Activated naive CD8-positive, alpha-beta T cell treated with anti-CD3 and anti-CD28 coated beads, Interleukin-2, amount 10 ng/mL, durations not matched to agents 7 days and 5 days (primary cell): Measurements from ENCODE around the gene ESYT2. TPM values are rescaled to one million over a fixed set of nuclear protein-coding genes. Genes with fewer than 3 reads are reported as not detected.
A peak's percentile ranks its signal among the peaks of the same experiment; 100 is the strongest.
"Not testable (repeated sequence)": the region's sequence is repeated elsewhere in the genome, so short reads cannot be mapped to it uniquely, and the experiment has no call there.

Experiments
- ATAC-seq: fragments of 150-1000 bp; cut with Tn5 transposase; one replicate; pipeline ENCODE4 v1.10.0; 2021; ENCODE audit warnings: low read depth, moderate library complexity
- POLR2A ChIA-PET: fragments of 350-600 bp; sonication (Branson Sonifier 250); formaldehyde crosslinking; loops from one replicate; lab custom pipeline; 2021; ENCODE audit warnings: antibody characterized with exemption; lab: Charles Lee
- DNase-seq: peaks from one replicate; pipeline ENCODE4 v3.0.0; 2021
- H3K27ac Mint-ChIP-seq: one replicate; pipeline ENCODE4 v1.8.0; 2022; ENCODE audit warnings: mild to moderate bottlenecking, mixed read lengths
- H3K27me3 Mint-ChIP-seq: one replicate; pipeline ENCODE4 v1.8.0; 2022; ENCODE audit warnings: mild to moderate bottlenecking, moderate library complexity, mixed read lengths
- H3K36me3 Mint-ChIP-seq: one replicate; pipeline ENCODE4 v1.8.0; 2021; ENCODE audit warnings: mild to moderate bottlenecking, mixed read lengths
- H3K4me1 Mint-ChIP-seq: one replicate; pipeline ENCODE4 v1.8.0; 2021; ENCODE audit warnings: mixed read lengths
- H3K4me3 Mint-ChIP-seq: one replicate; pipeline ENCODE4 v1.8.0; 2022; ENCODE audit warnings: mild to moderate bottlenecking, moderate library complexity, mixed read lengths
- H3K9me3 Mint-ChIP-seq: one replicate; pipeline ENCODE4 v1.8.0; 2021; ENCODE audit warnings: mixed read lengths
- total RNA-seq, 2 experiments: library from RNA; stranded (reverse); gene quantifications; one replicate each; pipeline ENCODE4 v1.2.3, GENCODE V29; 2021

ESYT2 gene
- total RNA-seq, 2 experiments from 2014 or later, result 93.9 to 94.2 TPM

GRCh38 chr7:158703679-158704523 lies 125.4 kb downstream of the ESYT2 start:
- H3K27me3 Mint-ChIP-seq, H3K9me3 Mint-ChIP-seq, ATAC-seq, DNase-seq: not testable (repeated sequence)
- POLR2A ChIA-PET, result interaction anchor here (0.6 to 2.0 kb wide), 18 partner anchors 8 to 273 kb away, joined by 3 to 12 read pairs (median 5); partner anchors contain the start of genes DYNC2I1 and ESYT2
- peaks cover 41% of the 10 kb centered on the region for H3K36me3 Mint-ChIP-seq
- peaks cover 45% of the 10 kb centered on the region for H3K4me1 Mint-ChIP-seq
- H3K4me3 Mint-ChIP-seq, result peak overlapping the region; percentile 95
- peak overlapping the region; percentile 91 for H3K27ac Mint-ChIP-seq

DNA sequence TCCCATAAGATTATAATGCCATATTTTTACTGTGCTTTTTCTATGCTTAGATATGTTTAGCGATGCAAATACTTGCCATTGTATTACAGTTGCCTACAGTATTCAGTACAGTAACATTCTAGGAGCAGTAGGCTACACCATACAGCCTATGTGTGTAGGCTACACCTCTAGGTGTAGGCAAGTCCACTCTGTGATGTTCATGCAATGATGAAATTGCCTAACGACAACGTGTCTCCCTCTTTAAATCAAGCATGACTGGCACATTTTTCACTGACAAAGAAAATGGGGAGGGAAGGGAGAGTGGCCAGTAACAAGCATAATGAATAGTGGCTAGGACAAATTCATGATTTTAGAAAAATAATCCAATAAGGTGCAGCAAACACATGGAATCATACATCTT lies 126.4 kb downstream of the ESYT2 start:
- Mint-ChIP-seq H3K27me3 (no peaks in the 10 kb centered on the region), H3K27ac (peak overlapping the region; percentile 46), H3K9me3 (peaks cover 4% of the 10 kb centered on the region), H3K4me1 (peaks cover 50% of the 10 kb centered on the region), H3K4me3 (peak overlapping the region; percentile 95), H3K36me3 (peaks cover 46% of the 10 kb centered on the region)
- no peak for ATAC-seq
- POLR2A ChIA-PET, result no interaction called here
- DNase-seq, result no peak

GRCh38 chr7:158702196-158702595 lies 127.1 kb downstream of the ESYT2 start:
- Mint-ChIP-seq H3K27ac (no peak overlapping the region), H3K4me1 (peaks cover 53% of the 10 kb centered on the region), H3K9me3 (no peaks in the 10 kb centered on the region), H3K36me3 (peaks cover 47% of the 10 kb centered on the region), H3K4me3 (peak overlapping the region; percentile 95), H3K27me3 (no peaks in the 10 kb centered on the region)
- DNase-seq (no peak), ATAC-seq (no peak)
- POLR2A ChIA-PET, result no interaction called here

GRCh38 chr7:158700008-158700407 lies 129.3 kb downstream of the ESYT2 start:
- no peaks in the 10 kb centered on the region for H3K9me3 Mint-ChIP-seq
- H3K27me3 Mint-ChIP-seq, result no peaks in the 10 kb centered on the region
- H3K27ac Mint-ChIP-seq, result no peak overlapping the region
- peaks cover 56% of the 10 kb centered on the region for H3K36me3 Mint-ChIP-seq
- DNase-seq (no peak), ATAC-seq (no peak)
- POLR2A ChIA-PET, result interaction anchor here (1.4 kb wide), 1 partner anchor 164 kb away, joined by 4 read pairs; no protein-coding TSS in a partner anchor
- H3K4me1 Mint-ChIP-seq, result peaks cover 60% of the 10 kb centered on the region
- H3K4me3 Mint-ChIP-seq, result no peak overlapping the region

GRCh38 chr7:158699341-158699740 lies 130.0 kb downstream of the ESYT2 start:
- H3K27me3 Mint-ChIP-seq, result no peaks in the 10 kb centered on the region
- H3K36me3 Mint-ChIP-seq, result peaks cover 61% of the 10 kb centered on the region
- no peak for DNase-seq
- ATAC-seq, result no peak
- no peak overlapping the region for H3K27ac Mint-ChIP-seq
- POLR2A ChIA-PET, result no interaction called here
- H3K9me3 Mint-ChIP-seq, result no peaks in the 10 kb centered on the region
- peak overlapping the region; percentile 20 for H3K4me3 Mint-ChIP-seq
- H3K4me1 Mint-ChIP-seq, result peaks cover 63% of the 10 kb centered on the region

DNA sequence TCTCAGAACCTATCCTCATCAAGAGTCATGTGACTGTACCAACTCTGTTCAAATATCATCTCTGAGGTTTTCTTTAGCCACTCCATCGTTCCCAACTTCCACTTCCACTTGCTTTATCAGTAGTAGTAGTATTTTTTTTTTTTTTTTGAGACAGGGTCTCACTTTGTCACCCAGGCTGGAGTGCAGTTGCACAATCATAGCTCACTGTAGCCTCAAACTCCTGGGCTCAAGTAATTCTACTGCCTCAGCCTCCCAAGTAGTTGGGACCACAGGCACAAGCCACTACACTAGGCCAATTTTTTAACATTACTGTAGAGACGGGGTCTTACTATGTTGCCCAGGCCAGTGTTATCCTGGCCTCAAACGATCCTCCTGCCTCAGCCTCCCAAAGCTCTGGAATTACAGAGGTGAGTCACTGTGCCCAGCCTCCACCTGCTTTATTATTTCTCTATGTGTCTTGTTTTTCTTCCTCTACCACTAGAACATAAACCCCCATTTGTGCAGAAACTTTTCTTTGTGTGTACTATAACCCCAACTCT lies 130.6 kb downstream of the ESYT2 start:
- POLR2A ChIA-PET, result no interaction called here
- H3K27ac Mint-ChIP-seq, result no peak overlapping the region
- no peak for ATAC-seq
- H3K27me3 Mint-ChIP-seq, result no peaks in the 10 kb centered on the region
- peaks cover 65% of the 10 kb centered on the region for H3K4me1 Mint-ChIP-seq
- H3K9me3 Mint-ChIP-seq, result no peaks in the 10 kb centered on the region
- no peak for DNase-seq
- peak overlapping the region; percentile 21 for H3K4me3 Mint-ChIP-seq
- peaks cover 62% of the 10 kb centered on the region for H3K36me3 Mint-ChIP-seq

DNA sequence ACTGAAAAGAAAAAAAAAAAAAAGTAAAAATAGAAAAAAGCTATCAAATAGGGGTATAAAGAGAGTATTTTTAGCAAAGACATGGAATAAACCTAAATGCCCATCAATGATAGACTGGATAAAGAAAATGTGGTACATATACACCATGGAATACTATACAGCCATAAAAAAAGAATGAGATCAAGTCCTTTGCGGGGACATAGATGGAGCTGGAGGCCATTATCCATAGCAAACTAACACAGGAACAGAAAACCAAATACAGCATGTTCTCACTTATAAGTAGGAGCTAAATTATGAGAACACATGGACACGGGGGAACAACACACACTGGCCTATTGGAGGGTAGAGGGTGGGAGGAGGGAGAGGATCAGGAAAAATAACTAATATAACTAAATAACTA lies 131.7 kb downstream of the ESYT2 start:
- not testable (repeated sequence) for ATAC-seq, DNase-seq, H3K27me3 Mint-ChIP-seq, H3K4me3 Mint-ChIP-seq, H3K9me3 Mint-ChIP-seq, H3K27ac Mint-ChIP-seq
- H3K36me3 Mint-ChIP-seq, result peaks cover 58% of the 10 kb centered on the region
- H3K4me1 Mint-ChIP-seq, result peaks cover 58% of the 10 kb centered on the region
- POLR2A ChIA-PET, result interaction anchor here (1.5 kb wide), 1 partner anchor 279 kb away, joined by 5 read pairs; no protein-coding TSS in a partner anchor

- peaks cover 45% of the 10 kb centered on the region for H3K36me3 Mint-ChIP-seq
- peaks cover 47% of the 10 kb centered on the region for H3K4me1 Mint-ChIP-seq
- ATAC-seq (peak; percentile 60), DNase-seq (no peak)
- POLR2A ChIA-PET, result interaction anchor here (2.3 kb wide), 1 partner anchor 9 kb away, joined by 11 read pairs; the partner anchor contains the start of gene NCAPG2
- no peaks in the 10 kb centered on the region for H3K9me3 Mint-ChIP-seq
- H3K27me3 Mint-ChIP-seq, result no peaks in the 10 kb centered on the region
- H3K27ac Mint-ChIP-seq, result peak overlapping the region; percentile 40
- no peak overlapping the region for H3K4me3 Mint-ChIP-seq
Measured at GRCh38 chr7:158695726-158696452, 133.4 kb downstream of the ESYT2 start.

DNA sequence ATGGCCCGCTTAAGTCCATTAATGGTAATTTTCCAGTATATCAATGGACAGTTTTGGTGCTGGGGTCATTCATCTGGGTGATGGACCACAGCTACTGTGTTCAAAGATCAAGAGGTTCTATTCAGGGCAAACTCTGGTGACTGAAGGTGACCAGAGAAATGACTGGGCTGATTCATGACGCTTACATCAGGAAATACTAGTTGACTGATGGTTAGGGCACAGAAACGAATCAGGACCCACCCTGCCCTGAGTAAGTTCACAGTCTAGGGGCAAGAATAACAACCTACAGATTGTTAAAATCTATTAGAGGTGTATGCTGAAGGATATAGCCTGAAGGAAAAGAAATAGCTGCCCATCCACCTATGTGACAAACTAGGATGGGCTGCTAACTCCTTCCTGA lies 134.3 kb downstream of the ESYT2 start:
- H3K4me3 Mint-ChIP-seq, result no peak overlapping the region
- ATAC-seq (no peak), DNase-seq (no peak)
- no peaks in the 10 kb centered on the region for H3K9me3 Mint-ChIP-seq
- H3K27me3 Mint-ChIP-seq, result no peaks in the 10 kb centered on the region
- POLR2A ChIA-PET, result interaction anchor here (2.3 kb wide), 1 partner anchor 9 kb away, joined by 11 read pairs; the partner anchor contains the start of gene NCAPG2
- no peak overlapping the region for H3K27ac Mint-ChIP-seq
- H3K4me1 Mint-ChIP-seq, result peaks cover 42% of the 10 kb centered on the region
- peaks cover 41% of the 10 kb centered on the region for H3K36me3 Mint-ChIP-seq

DNA sequence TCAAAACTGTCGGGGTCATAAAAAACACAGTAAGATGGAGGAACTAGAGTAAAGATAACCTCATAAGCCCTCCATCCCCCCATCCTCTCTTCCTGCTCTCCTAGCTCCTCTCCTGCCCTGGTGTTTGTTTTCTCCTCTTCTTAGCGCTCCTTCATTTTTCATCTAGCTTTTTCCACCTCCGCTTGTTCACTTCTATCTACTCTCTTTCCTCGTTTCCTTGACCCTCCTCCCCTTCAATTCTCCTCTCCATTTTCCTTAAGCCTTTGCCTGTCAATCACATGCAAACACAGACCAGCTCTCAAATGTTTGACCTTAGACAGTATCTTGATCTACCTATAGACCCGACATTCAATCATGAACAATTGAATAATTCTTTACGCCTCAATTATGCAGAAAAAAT lies 134.7 kb downstream of the ESYT2 start:
- DNase-seq, result no peak
- H3K9me3 Mint-ChIP-seq, result no peaks in the 10 kb centered on the region
- peaks cover 40% of the 10 kb centered on the region for H3K4me1 Mint-ChIP-seq
- H3K36me3 Mint-ChIP-seq, result peaks cover 44% of the 10 kb centered on the region
- no peak for ATAC-seq
- H3K4me3 Mint-ChIP-seq, result no peak overlapping the region
- peak overlapping the region; percentile 58 for H3K27ac Mint-ChIP-seq
- POLR2A ChIA-PET, result interaction anchor here (2.3 kb wide), 1 partner anchor 10 kb away, joined by 11 read pairs; the partner anchor contains the start of gene NCAPG2
- H3K27me3 Mint-ChIP-seq, result no peaks in the 10 kb centered on the region

DNA sequence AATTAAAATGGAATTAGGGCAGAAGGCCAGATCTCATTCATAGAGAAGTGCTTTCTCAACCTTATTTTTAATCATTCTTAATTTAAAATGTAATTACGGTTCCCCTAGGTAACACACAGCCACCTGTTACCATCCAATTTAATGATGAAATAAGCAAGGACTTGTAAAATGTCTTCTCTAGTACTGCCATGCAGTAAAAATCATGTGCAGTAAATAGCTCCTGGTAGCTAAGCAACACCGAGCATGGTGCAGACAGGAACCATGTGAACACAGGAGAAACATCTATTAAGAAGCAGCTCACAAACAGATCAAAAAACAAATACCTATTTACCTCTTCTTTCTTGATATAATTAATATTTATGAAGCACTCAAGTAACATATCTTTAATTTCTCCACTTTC lies 139.8 kb downstream of the ESYT2 start:
- peaks cover 26% of the 10 kb centered on the region for H3K36me3 Mint-ChIP-seq

DNA sequence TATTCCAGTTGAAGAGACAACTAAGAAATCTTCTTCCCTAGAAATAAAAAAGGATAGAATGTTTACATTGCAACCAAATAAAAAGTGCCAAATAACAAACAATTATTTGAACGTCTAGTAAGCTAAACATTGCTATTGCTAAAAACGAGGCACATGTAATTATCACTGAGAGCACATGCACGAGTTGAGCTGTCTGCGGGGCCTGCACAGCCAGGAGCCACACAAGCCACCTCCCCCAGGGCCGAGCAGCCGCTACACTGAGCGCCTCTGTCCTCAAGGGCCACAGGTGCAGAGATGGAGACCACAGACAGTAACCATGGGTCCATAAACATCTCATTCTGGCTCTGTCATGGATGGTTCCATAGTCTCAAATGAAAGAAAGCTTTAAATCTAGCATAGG lies 141.9 kb downstream of the ESYT2 start:
- ATAC-seq, result no peak
- H3K27ac Mint-ChIP-seq, result no peak overlapping the region

More for the DNA sequence above, 139.8 kb downstream of the ESYT2 start:
- Mint-ChIP-seq H3K4me1 (peaks cover 8% of the 10 kb centered on the region), H3K4me3 (no peak overlapping the region), H3K9me3 (no peaks in the 10 kb centered on the region), H3K27ac (no peak overlapping the region), H3K27me3 (no peaks in the 10 kb centered on the region)
- DNase-seq, result no peak
- ATAC-seq, result no peak
- POLR2A ChIA-PET, result no interaction called here

GRCh38 chr7:158685693-158686092 lies 143.6 kb downstream of the ESYT2 start:
- peaks cover 34% of the 10 kb centered on the region for H3K36me3 Mint-ChIP-seq
- H3K4me3 Mint-ChIP-seq, result no peak overlapping the region
- DNase-seq (no peak), ATAC-seq (no peak)
- H3K27ac Mint-ChIP-seq, result no peak overlapping the region
- no peaks in the 10 kb centered on the region for H3K27me3 Mint-ChIP-seq
- peaks cover 8% of the 10 kb centered on the region for H3K4me1 Mint-ChIP-seq
- POLR2A ChIA-PET, result no interaction called here
- H3K9me3 Mint-ChIP-seq, result no peaks in the 10 kb centered on the region

More for the DNA sequence above, 141.9 kb downstream of the ESYT2 start:
- Mint-ChIP-seq H3K9me3 (no peaks in the 10 kb centered on the region), H3K4me3 (no peak overlapping the region), H3K4me1 (peaks cover 4% of the 10 kb centered on the region), H3K27me3 (no peaks in the 10 kb centered on the region), H3K36me3 (peaks cover 26% of the 10 kb centered on the region)
- DNase-seq, result no peak
- POLR2A ChIA-PET, result no interaction called here
